H1 (cell line): ENCODE results near the gene BTG2. TPM values are rescaled to one million over a fixed set of nuclear protein-coding genes. Genes with fewer than 3 reads are reported as not detected.

ENCODE experiments used
- EP300 ChIP-seq, 2 experiments: IDR thresholded peaks; 1 replicate in 1 of 2; 2 replicates in 1 of 2; pipeline ENCODE4 v1.6.1; 2011 to 2012; ENCODE audit warnings: low read depth in 2 of 2, low read length in 2 of 2, mild to moderate bottlenecking in 2 of 2, borderline replicate concordance in 1 of 2, inconsistent platforms in 1 of 2, moderate library complexity in 1 of 2
- SP4 ChIP-seq: IDR thresholded peaks from 2 replicates; pipeline ENCODE4 v1.6.1; 2012; ENCODE audit warnings: low read length, inconsistent platforms
- ZNF274 ChIP-seq: IDR thresholded peaks from 2 replicates; pipeline ENCODE4 v1.7.0; 2012; ENCODE audit warnings: low read length, borderline replicate concordance; ENCODE audit errors: extremely low read depth
- polyA plus RNA-seq, 7 experiments: library from polyadenylated mRNA; depleted of rRNA in 3 of 7; stranded (reverse) in 5 of 7; unstranded in 2 of 7; fragments of >200 nt in 5 of 7; fragments of 200-250 nt in 2 of 7; gene quantifications; 1 replicate in 5 of 7; 2 replicates in 1 of 7; 4 replicates in 1 of 7; pipeline versions ENCODE4 v1.2.1 to v1.2.3, GENCODE V29; 2011 to 2013; ENCODE audit warnings: missing spikeins in 2 of 7, mixed read lengths in 2 of 7
- total RNA-seq: library from RNA; stranded (reverse); fragmentation: NEBNext Ultra II Directional; extraction: Animal tissue kit (Norgen Biotek cat#: 25700); gene quantifications from 2 replicates; pipeline ENCODE4 v1.2.1, GENCODE V29; 2021
- TF ChIP-seq, protein P1 (sequence below): IDR thresholded peaks from 2 replicates; pipeline ENCODE4 v1.6.1; 2011; ENCODE audit warnings: low read length, improper control_type of control experiment

The BTG2 gene
- total and polyA plus RNA-seq, 2 of the 8 experiments (the other 6 are each of a cell fraction or from before 2014, with no cell fraction given) = 4.8 to 11.0 TPM

DNA sequence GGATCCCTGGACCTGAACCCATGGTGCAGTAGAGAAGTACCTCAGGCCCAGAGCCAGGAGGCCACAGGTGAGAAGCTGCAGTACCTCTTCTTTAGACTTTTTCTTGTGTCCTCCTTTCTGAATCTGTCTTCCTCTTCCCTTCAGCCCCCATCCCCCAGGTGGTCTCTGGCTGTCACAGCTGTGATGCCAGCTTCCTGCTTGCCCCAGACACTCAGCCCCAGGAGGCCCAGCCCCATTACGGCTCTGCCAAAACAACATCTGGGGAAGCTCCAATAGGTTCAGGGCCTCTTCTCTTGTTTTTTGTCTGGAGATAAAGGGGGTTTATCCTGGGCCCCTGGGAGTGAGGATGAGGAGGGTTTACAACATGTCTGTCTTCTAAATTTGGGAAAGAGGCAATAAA is 9.5 kb upstream of the BTG2 start (continued):
- TF ChIP-seq, protein P1, sequence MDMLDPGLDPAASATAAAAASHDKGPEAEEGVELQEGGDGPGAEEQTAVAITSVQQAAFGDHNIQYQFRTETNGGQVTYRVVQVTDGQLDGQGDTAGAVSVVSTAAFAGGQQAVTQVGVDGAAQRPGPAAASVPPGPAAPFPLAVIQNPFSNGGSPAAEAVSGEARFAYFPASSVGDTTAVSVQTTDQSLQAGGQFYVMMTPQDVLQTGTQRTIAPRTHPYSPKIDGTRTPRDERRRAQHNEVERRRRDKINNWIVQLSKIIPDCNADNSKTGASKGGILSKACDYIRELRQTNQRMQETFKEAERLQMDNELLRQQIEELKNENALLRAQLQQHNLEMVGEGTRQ = no peak
- TF ChIP-seq SP4 (no peak), ZNF274 (no peak), EP300 (IDR thresholded peaks at IDR 0.05; ENCODE audit: borderline replicate concordance in 1 of 2, low read depth in 2 of 2, low read length in 2 of 2) (no peak)
